ENCODE data around the gene GABBR2.

GABBR2 gene

DNA sequence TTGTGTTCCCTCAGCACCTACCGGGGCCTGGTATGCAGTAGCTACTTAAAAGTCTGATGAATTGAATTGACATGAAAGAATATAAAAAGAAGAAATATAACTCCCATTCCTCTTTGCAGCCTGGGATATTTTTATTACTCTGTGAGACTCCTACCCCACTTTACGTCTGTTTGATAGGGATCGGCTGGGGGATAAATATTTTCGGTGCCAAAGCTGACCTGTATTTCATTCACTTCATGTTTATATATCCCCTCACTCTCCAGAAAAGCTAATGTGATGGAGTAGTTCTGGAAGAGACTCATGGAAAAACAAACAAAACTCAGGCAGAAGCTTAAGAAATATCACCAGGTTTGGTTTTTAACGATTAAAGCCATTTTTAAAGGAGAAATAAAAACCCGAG lies 345.1 kb downstream of the GABBR2 start:
- Histone ChIP-seq H2AFZ (no peak overlapping the region), H3K79me2 (no peaks in the 10 kb centered on the region), H3K4me3 (ENCODE audit: low read depth, low read length) (no peak overlapping the region), H3K36me3 (ENCODE audit: control insufficient read depth, insufficient read depth, low read length) (no peaks in the 10 kb centered on the region), H3K27ac (no peak overlapping the region), H3K4me1 (no peaks in the 10 kb centered on the region), H3K9ac (no peak overlapping the region), H3K9me3 (ENCODE audit: control insufficient read depth, low read length) (no peaks in the 10 kb centered on the region), H3K27me3 (ENCODE audit: control insufficient read depth, insufficient read depth, low read length) (no peaks in the 10 kb centered on the region), H3K4me2 (ENCODE audit: low read length) (no peak overlapping the region)
- TF ChIP-seq, protein P1, sequence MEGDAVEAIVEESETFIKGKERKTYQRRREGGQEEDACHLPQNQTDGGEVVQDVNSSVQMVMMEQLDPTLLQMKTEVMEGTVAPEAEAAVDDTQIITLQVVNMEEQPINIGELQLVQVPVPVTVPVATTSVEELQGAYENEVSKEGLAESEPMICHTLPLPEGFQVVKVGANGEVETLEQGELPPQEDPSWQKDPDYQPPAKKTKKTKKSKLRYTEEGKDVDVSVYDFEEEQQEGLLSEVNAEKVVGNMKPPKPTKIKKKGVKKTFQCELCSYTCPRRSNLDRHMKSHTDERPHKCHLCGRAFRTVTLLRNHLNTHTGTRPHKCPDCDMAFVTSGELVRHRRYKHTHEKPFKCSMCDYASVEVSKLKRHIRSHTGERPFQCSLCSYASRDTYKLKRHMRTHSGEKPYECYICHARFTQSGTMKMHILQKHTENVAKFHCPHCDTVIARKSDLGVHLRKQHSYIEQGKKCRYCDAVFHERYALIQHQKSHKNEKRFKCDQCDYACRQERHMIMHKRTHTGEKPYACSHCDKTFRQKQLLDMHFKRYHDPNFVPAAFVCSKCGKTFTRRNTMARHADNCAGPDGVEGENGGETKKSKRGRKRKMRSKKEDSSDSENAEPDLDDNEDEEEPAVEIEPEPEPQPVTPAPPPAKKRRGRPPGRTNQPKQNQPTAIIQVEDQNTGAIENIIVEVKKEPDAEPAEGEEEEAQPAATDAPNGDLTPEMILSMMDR (IDR thresholded peaks at IDR 0.05), result no peak

- Histone ChIP-seq H3K36me3 (ENCODE audit: control insufficient read depth, insufficient read depth, low read length) (no peaks in the 10 kb centered on the region), H3K9ac (no peak overlapping the region), H3K4me3 (ENCODE audit: low read depth, low read length) (no peak overlapping the region), H3K9me3 (ENCODE audit: control insufficient read depth, low read length) (no peaks in the 10 kb centered on the region), H3K4me1 (no peaks in the 10 kb centered on the region), H3K27ac (no peak overlapping the region), H2AFZ (no peak overlapping the region), H3K27me3 (ENCODE audit: control insufficient read depth, insufficient read depth, low read length) (no peaks in the 10 kb centered on the region), H3K79me2 (no peaks in the 10 kb centered on the region), H3K4me2 (ENCODE audit: low read length) (no peak overlapping the region)
- TF ChIP-seq, protein P1 (IDR thresholded peaks at IDR 0.05), result no peak
These were observed 346.0 kb downstream of the GABBR2 start for GRCh38 chr9:98362624-98363252.

DNA sequence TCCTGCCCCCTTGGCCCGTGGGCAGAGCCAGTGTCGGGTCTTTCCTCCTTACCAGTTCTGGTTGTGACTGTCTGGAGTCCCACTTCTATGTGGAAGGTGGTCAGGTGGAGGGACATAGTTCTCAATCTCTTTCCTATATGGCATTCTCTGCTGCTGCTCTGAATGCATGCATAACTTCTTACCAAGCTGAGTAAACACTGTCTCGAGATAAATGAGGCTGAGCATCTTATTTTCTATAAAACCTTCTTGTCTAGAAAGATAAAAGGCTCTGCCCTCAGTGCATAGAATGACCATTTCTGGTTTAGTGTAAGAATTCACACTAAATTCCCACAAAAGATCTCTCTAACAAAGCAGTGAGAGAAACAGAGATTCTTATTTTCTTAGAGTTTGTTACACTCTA lies 347.1 kb downstream of the GABBR2 start:
- Histone ChIP-seq H3K9ac (no peak overlapping the region), H3K27me3 (ENCODE audit: control insufficient read depth, insufficient read depth, low read length) (no peaks in the 10 kb centered on the region), H3K36me3 (ENCODE audit: control insufficient read depth, insufficient read depth, low read length) (no peaks in the 10 kb centered on the region), H3K9me3 (ENCODE audit: control insufficient read depth, low read length) (no peaks in the 10 kb centered on the region), H2AFZ (no peak overlapping the region), H3K4me3 (ENCODE audit: low read depth, low read length) (no peak overlapping the region), H3K79me2 (no peaks in the 10 kb centered on the region), H3K4me1 (no peaks in the 10 kb centered on the region), H3K27ac (no peak overlapping the region), H3K4me2 (ENCODE audit: low read length) (no peak overlapping the region)
- TF ChIP-seq, protein P1 (IDR thresholded peaks at IDR 0.05), result no peak

DNA sequence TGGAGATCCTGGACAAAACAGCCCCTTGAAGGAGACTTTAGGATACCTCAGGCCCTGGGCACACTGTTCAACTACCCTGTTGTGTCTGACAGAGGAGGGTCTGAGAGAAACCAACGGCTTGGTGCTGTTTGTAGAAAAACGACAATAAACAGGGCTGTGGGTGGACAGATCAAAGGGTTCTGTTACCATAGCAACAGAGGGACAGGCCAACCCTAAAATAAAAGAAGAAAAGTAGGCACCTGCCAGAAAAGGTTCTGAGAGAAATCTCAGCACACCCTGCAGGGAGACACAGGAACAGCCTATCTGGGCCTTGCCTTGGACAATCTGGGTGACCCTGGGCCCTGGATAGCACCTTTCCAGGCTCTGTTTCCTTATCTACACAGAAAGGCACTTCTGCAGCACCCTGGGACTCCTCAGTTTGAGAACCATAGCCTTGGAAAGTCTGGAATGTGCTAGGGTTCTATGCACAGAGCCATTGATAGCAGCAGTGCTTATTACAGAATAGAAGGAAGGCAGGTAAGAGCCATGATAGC lies 348.5 kb downstream of the GABBR2 start:
- H3K27ac ChIP-seq, result no peak overlapping the region
- H3K79me2 ChIP-seq, result no peaks in the 10 kb centered on the region
- H3K27me3 ChIP-seq (ENCODE audit: control insufficient read depth, insufficient read depth, low read length), result no peaks in the 10 kb centered on the region
- H3K4me2 ChIP-seq (ENCODE audit: low read length), result no peak overlapping the region
- H3K36me3 ChIP-seq (ENCODE audit: control insufficient read depth, insufficient read depth, low read length), result no peaks in the 10 kb centered on the region
- no peaks in the 10 kb centered on the region for H3K9me3 ChIP-seq (ENCODE audit: control insufficient read depth, low read length)
- no peaks in the 10 kb centered on the region for H3K4me1 ChIP-seq
- H3K9ac ChIP-seq, result no peak overlapping the region
- H2AFZ ChIP-seq, result no peak overlapping the region
- TF ChIP-seq, protein P1 (IDR thresholded peaks at IDR 0.05), result no peak
- H3K4me3 ChIP-seq (ENCODE audit: low read depth, low read length), result no peak overlapping the region

GRCh38 chr9:98359569-98359968 lies 349.2 kb downstream of the GABBR2 start:
- Histone ChIP-seq H3K9ac (no peak overlapping the region), H3K4me1 (no peaks in the 10 kb centered on the region), H3K79me2 (no peaks in the 10 kb centered on the region), H3K27me3 (ENCODE audit: control insufficient read depth, insufficient read depth, low read length) (no peaks in the 10 kb centered on the region), H2AFZ (no peak overlapping the region), H3K9me3 (ENCODE audit: control insufficient read depth, low read length) (no peaks in the 10 kb centered on the region), H3K4me3 (ENCODE audit: low read depth, low read length) (no peak overlapping the region), H3K36me3 (ENCODE audit: control insufficient read depth, insufficient read depth, low read length) (no peaks in the 10 kb centered on the region), H3K27ac (no peak overlapping the region), H3K4me2 (ENCODE audit: low read length) (no peak overlapping the region)
- TF ChIP-seq, protein P1 (IDR thresholded peaks at IDR 0.05), result no peak
